Measurements from ENCODE around the gene NTRK2.

DNA sequence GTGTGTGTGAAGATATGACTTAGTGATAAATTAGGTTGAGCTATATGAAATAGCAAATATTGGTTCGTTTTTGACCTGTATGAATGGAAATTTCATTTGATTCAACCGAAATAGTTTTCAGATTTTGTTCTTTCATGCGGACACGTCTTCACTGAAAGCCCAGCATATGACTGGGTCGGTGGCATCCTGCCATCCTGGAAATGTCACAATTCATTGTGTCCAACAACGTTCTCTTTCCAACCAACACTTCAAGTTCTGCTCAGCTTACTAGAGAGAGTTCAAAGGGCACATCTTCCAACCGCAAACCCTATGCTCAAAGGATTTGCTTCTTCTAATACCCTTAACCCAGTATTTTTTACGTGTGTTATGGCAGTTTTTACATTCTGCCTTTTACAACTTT is 252.5 kb downstream of the NTRK2 start:
- no peak for TF ChIP-seq EZH2 (IDR thresholded peaks at IDR 0.05; ENCODE audit: borderline replicate concordance, low read length)
- TF ChIP-seq, protein P1, sequence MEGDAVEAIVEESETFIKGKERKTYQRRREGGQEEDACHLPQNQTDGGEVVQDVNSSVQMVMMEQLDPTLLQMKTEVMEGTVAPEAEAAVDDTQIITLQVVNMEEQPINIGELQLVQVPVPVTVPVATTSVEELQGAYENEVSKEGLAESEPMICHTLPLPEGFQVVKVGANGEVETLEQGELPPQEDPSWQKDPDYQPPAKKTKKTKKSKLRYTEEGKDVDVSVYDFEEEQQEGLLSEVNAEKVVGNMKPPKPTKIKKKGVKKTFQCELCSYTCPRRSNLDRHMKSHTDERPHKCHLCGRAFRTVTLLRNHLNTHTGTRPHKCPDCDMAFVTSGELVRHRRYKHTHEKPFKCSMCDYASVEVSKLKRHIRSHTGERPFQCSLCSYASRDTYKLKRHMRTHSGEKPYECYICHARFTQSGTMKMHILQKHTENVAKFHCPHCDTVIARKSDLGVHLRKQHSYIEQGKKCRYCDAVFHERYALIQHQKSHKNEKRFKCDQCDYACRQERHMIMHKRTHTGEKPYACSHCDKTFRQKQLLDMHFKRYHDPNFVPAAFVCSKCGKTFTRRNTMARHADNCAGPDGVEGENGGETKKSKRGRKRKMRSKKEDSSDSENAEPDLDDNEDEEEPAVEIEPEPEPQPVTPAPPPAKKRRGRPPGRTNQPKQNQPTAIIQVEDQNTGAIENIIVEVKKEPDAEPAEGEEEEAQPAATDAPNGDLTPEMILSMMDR (conservative IDR thresholded peaks at IDR 0.05 in 1 of 2, IDR thresholded peaks at IDR 0.05 in 1 of 2; ENCODE audit: extremely low read depth in 1 of 2, insufficient read depth in 1 of 2, low read depth in 1 of 2, low read length in 2 of 2) = no peak

Data from mammary epithelial cell (primary cell).